HepG2 (cell line): ENCODE data around the gene CTNNA2. TPM values are rescaled to one million over a fixed set of nuclear protein-coding genes. Genes with fewer than 3 reads are reported as not detected.

Experiments used
- ATAC-seq: fragments of 200-7000 bp; cut with Tn5 transposase; 3 replicates; pipeline ENCODE4 v1.9.1; 2020; ENCODE audit warnings: mild to moderate bottlenecking, moderate library complexity
- BruUV-seq: library from RNA; stranded (reverse); fragments of 400-500 nt; replicated peaks from 2 replicates; lab custom pipeline; 2021; lab: Mats Ljungman, UMichigan
- CTCF ChIA-PET: fragments of 300-600 bp; formaldehyde crosslinking; extraction: SDS; loops from one replicate; lab custom pipeline; 2021; ENCODE audit warnings: low total read pairs, inconsistent platforms, low intra/inter-chr PET ratio; lab: Yijun Ruan, JAX
- POLR2A ChIA-PET: fragments of 350-600 bp; sonication (Branson Sonifier 250); formaldehyde crosslinking; loops from one replicate; lab custom pipeline; 2020; ENCODE audit warnings: antibody characterized with exemption, inconsistent platforms; lab: Yijun Ruan, JAX
- DNase-seq: peaks from one replicate; pipeline ENCODE4 v3.0.0-alpha.2; 2015; ENCODE audit warnings: low spot score
- FAIRE-seq: peaks from 3 replicates; lab custom pipeline; 2011; peaks lifted over from hg19 to GRCh38; lab: Jason Lieb, UNC
- H2AFZ ChIP-seq: one replicate; pipeline ENCODE4 v1.6.1; 2011; ENCODE audit warnings: low read length, inconsistent platforms
- H3K27ac ChIP-seq: fragments of 300-600 bp; 3 replicates; pipeline ENCODE4 v1.8.0; 2011; ENCODE audit warnings: mixed run types, mild to moderate bottlenecking, mixed read lengths, low read length, inconsistent platforms; ENCODE audit not compliant: insufficient read depth; ENCODE audit errors: extremely low read length
- H3K27me3 ChIP-seq, 2 experiments: fragments of 200-600 bp in 1 of 2; 2 replicates in 1 of 2; 3 replicates in 1 of 2; pipeline versions ENCODE4 v1.6.0 to v1.8.0; 2011; ENCODE audit warnings: low read length in 2 of 2, mild to moderate bottlenecking in 2 of 2, moderate library complexity in 2 of 2, inconsistent platforms in 1 of 2; ENCODE audit not compliant: insufficient read depth in 2 of 2, control insufficient read depth in 1 of 2
- H3K36me3 ChIP-seq, 2 experiments: fragments of 200-600 bp in 1 of 2; replicated peaks in 1 of 2; 2 replicates in 1 of 2; 3 replicates in 1 of 2; pipeline versions ENCODE4 v1.5.1 to v1.8.0; 2011; ENCODE audit warnings: low read length in 2 of 2, inconsistent platforms in 1 of 2; ENCODE audit not compliant: insufficient read depth in 2 of 2, control insufficient read depth in 1 of 2
- H3K4me1 ChIP-seq: 2 replicates; pipeline ENCODE4 v1.5.1; 2012; ENCODE audit warnings: low read length, inconsistent platforms; ENCODE audit not compliant: insufficient read depth
- H3K4me2 ChIP-seq: 2 replicates; pipeline ENCODE4 v1.6.0; 2011; ENCODE audit warnings: low read depth, low read length, inconsistent platforms
- H3K4me3 ChIP-seq, 3 experiments: fragments of 200-600 bp in 1 of 3; sonication (generic), shearing (Covaris generic) in 1 of 3; replicated peaks in 1 of 3; 2 replicates each; pipeline ENCODE4 v1.5.1; 2011 to 2016; ENCODE audit warnings: low read length in 3 of 3, inconsistent platforms in 2 of 3, low read depth in 2 of 3, mild to moderate bottlenecking in 2 of 3, control low read depth in 1 of 3, mixed read lengths in 1 of 3; ENCODE audit not compliant: insufficient read depth in 1 of 3
- H3K79me2 ChIP-seq: one replicate; pipeline ENCODE4 v1.6.1; 2011; ENCODE audit warnings: low read length, inconsistent platforms; ENCODE audit not compliant: insufficient read depth
- H3K9ac ChIP-seq: 2 replicates; pipeline ENCODE4 v1.6.0; 2011; ENCODE audit warnings: mild to moderate bottlenecking, low read depth, low read length, inconsistent platforms; ENCODE audit not compliant: insufficient read depth
- H3K9me3 ChIP-seq: 2 replicates; pipeline ENCODE4 v1.5.1; 2012; ENCODE audit warnings: mild to moderate bottlenecking, low read length
- H4K20me1 ChIP-seq: 2 replicates; pipeline ENCODE4 v1.6.0; 2011; ENCODE audit warnings: inconsistent platforms, mild to moderate bottlenecking, low read length, moderate library complexity; ENCODE audit not compliant: insufficient read depth
- HES4 ChIP-seq: sonication (generic); formaldehyde crosslinking; IDR thresholded peaks from 2 replicates; pipeline ENCODE4 v1.9.0; 2021; ENCODE audit warnings: mild to moderate bottlenecking, missing genetic modification reagents, borderline replicate concordance
- KAT7 ChIP-seq: IDR thresholded peaks from 2 replicates; pipeline ENCODE4 v1.6.1; 2018; ENCODE audit warnings: borderline replicate concordance, missing compliant biosample characterization
- KAT8 ChIP-seq: IDR thresholded peaks from 2 replicates; pipeline ENCODE4 v1.6.1; 2016; ENCODE audit warnings: missing genetic modification reagents, missing compliant biosample characterization
- KDM2A ChIP-seq: sonication (generic); formaldehyde crosslinking; IDR thresholded peaks from 2 replicates; pipeline ENCODE4 v1.4.0; 2020; ENCODE audit warnings: low read depth, missing genetic modification reagents, borderline replicate concordance
- MED1 ChIP-seq: sonication (generic); formaldehyde crosslinking; IDR thresholded peaks from 2 replicates; pipeline ENCODE4 v1.4.0; 2020; ENCODE audit warnings: missing genetic modification reagents
- NONO ChIP-seq, 2 experiments: fragments of 450-650 bp in 1 of 2; sonication (generic) in 1 of 2; formaldehyde crosslinking in 1 of 2; IDR thresholded peaks in 1 of 2; conservative IDR thresholded peaks in 1 of 2; 2 replicates each; pipeline versions ENCODE4 v1.6.1 to v1.8.0; 2017 to 2022; ENCODE audit warnings: mild to moderate bottlenecking in 1 of 2, missing genetic modification reagents in 1 of 2, moderate library complexity in 1 of 2
- SP2 ChIP-seq: sonication (generic); formaldehyde crosslinking; IDR thresholded peaks from 2 replicates; pipeline ENCODE4 v1.5.1; 2020; ENCODE audit warnings: mild to moderate bottlenecking, missing genetic modification reagents
- TCF7 ChIP-seq: sonication (generic); IDR thresholded peaks from 2 replicates; pipeline ENCODE4 v1.6.1; 2016; ENCODE audit warnings: antibody characterized with exemption, low read depth
- TGIF2 ChIP-seq: IDR thresholded peaks from 2 replicates; pipeline ENCODE4 v1.6.1; 2016; ENCODE audit warnings: control low read depth, missing compliant biosample characterization
- ZNF12 ChIP-seq: sonication (generic); formaldehyde crosslinking; IDR thresholded peaks from 2 replicates; pipeline ENCODE4 v1.5.0; 2020; ENCODE audit warnings: missing genetic modification reagents
- ZNF572 ChIP-seq: sonication (generic); formaldehyde crosslinking; IDR thresholded peaks from 2 replicates; pipeline ENCODE4 v1.5.1; 2020; ENCODE audit warnings: mild to moderate bottlenecking, missing genetic modification reagents
- ZNF780A ChIP-seq: sonication (generic); formaldehyde crosslinking; IDR thresholded peaks from 2 replicates; pipeline ENCODE4 v1.8.0; 2022; ENCODE audit warnings: mild to moderate bottlenecking, missing genetic modification reagents, moderate library complexity
- ZNF788 ChIP-seq: sonication (generic); formaldehyde crosslinking; IDR thresholded peaks from 2 replicates; pipeline ENCODE4 v1.5.0; 2020; ENCODE audit warnings: mild to moderate bottlenecking, missing genetic modification reagents, borderline replicate concordance
- WGBS: methylation state at CpG from one replicate; pipeline ENCODE4 v1.1.6; 2017; ENCODE audit warnings: low lambda C conversion rate; 5-methylcytosine and 5-hydroxymethylcytosine counted together
- in situ Hi-C: cut with HindIII; loops from 2 replicates; pipeline ENCODE4 v1.10.0; 2017; ENCODE audit warnings: low pct_unique_long_range_greater_than_20kb; ENCODE audit not compliant: extremely low pct_ligation_motif_present
- intact Hi-C: fragments of 100-400 bp; cut with micrococcal nuclease; formaldehyde crosslinking; loops from one replicate; pipeline ENCODE4 v1.10.0; 2022; ENCODE audit not compliant: unreplicated experiment
- polyA plus RNA-seq, 8 experiments: library from polyadenylated mRNA; depleted of rRNA in 3 of 8; stranded (reverse) in 7 of 8; unstranded in 1 of 8; fragments of >200 nt; fragmentation: Illumina TruSeq in 4 of 8; extraction: Trizol in 4 of 8; gene quantifications; 2 replicates each; pipeline versions ENCODE4 v1.2.1 to v1.2.3, GENCODE V29; 2011 to 2016; ENCODE audit warnings: low read depth in 4 of 8, missing spikeins in 1 of 8, mixed read lengths in 1 of 8; ENCODE audit not compliant: insufficient read depth in 1 of 8
- total RNA-seq, 5 experiments: library from RNA; depleted of rRNA; stranded (reverse); fragments of >200 nt; fragmentation: Illumina TruSeq; extraction: Trizol; gene quantifications; 2 replicates each; pipeline ENCODE4 v1.2.3, GENCODE V29; 2016; ENCODE audit warnings: low read depth in 1 of 5
- TF ChIP-seq, protein P1 (sequence below), 2 experiments: sonication (generic) in 1 of 2; formaldehyde crosslinking in 1 of 2; IDR thresholded peaks; 2 replicates each; pipeline versions ENCODE4 v1.5.1 to v1.6.1; 2011 to 2020; ENCODE audit warnings: borderline replicate concordance in 1 of 2, low read depth in 1 of 2, low read length in 1 of 2, mild to moderate bottlenecking in 1 of 2, missing genetic modification reagents in 1 of 2, moderate library complexity in 1 of 2
- TF ChIP-seq, protein P2 (sequence below): sonication (generic); formaldehyde crosslinking; IDR thresholded peaks from 2 replicates; pipeline ENCODE4 v1.4.0; 2020; ENCODE audit warnings: missing genetic modification reagents
- TF ChIP-seq, protein P3 (sequence below): sonication (generic); formaldehyde crosslinking; IDR thresholded peaks from 2 replicates; pipeline ENCODE4 v1.5.0; 2020; ENCODE audit warnings: mild to moderate bottlenecking, missing genetic modification reagents, borderline replicate concordance

CTNNA2 gene
- total and polyA plus RNA-seq, 2 of the 13 experiments (the other 11 are each of a cell fraction or from before 2014, with no cell fraction given), result not detected

DNA sequence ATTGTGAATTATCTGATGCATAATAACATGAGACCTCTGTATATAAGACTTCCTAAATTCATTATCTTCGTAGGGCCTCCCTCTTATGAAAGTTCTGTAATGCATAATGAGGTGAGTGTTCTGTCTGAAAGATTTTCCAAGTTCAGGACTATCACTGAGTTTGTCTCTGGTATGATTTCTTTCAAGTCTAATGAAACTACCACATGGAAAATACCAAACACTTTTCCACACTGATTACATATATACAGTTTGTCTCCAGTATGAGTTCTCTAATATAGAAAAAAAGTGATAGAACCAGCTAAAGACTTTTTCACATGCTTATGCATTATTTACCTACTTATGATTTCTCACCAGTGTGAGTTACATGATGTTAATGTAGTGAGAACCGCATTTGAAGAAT lies 34.7 kb downstream of the CTNNA2 start:
- no peak overlapping the region for H3K9ac ChIP-seq
- H2AFZ ChIP-seq, result no peak overlapping the region
- FAIRE-seq, result no peak
- POLR2A ChIA-PET, result no interaction called here
- no peak overlapping the region for H3K27ac ChIP-seq
- no peaks in the 10 kb centered on the region for H4K20me1 ChIP-seq
- ATAC-seq, result no peak
- WGBS, result 0% methylated on average over 2 of the region's 2 CpGs
- no peaks in the 10 kb centered on the region for H3K4me1 ChIP-seq
- in situ Hi-C loops, result no loop called here
- no peaks in the 10 kb centered on the region for H3K79me2 ChIP-seq
- H3K4me3 ChIP-seq, result no peak overlapping the region
- H3K36me3 ChIP-seq, result no peaks in the 10 kb centered on the region
- peaks cover 85% of the 10 kb centered on the region for H3K9me3 ChIP-seq
- no peaks in the 10 kb centered on the region for H3K27me3 ChIP-seq
- BruUV-seq, result no TSS peak
- intact Hi-C loops, result no loop called here
- no peak for DNase-seq
- TF ChIP-seq KDM2A, result no peak
- no peak for TF ChIP-seq HES4
- TF ChIP-seq, protein P1, sequence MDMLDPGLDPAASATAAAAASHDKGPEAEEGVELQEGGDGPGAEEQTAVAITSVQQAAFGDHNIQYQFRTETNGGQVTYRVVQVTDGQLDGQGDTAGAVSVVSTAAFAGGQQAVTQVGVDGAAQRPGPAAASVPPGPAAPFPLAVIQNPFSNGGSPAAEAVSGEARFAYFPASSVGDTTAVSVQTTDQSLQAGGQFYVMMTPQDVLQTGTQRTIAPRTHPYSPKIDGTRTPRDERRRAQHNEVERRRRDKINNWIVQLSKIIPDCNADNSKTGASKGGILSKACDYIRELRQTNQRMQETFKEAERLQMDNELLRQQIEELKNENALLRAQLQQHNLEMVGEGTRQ (IDR thresholded peaks at IDR 0.05; ENCODE audit: low read depth, low read length), result no peak
- TF ChIP-seq, protein P1 (CRISPR knock-in tag; IDR thresholded peaks at IDR 0.05; ENCODE audit: borderline replicate concordance), result no peak
- no peak for TF ChIP-seq ZNF788 (CRISPR knock-in tag)
- no peak for TF ChIP-seq KAT7 (CRISPR knock-in tag)
- TF ChIP-seq, protein P2, sequence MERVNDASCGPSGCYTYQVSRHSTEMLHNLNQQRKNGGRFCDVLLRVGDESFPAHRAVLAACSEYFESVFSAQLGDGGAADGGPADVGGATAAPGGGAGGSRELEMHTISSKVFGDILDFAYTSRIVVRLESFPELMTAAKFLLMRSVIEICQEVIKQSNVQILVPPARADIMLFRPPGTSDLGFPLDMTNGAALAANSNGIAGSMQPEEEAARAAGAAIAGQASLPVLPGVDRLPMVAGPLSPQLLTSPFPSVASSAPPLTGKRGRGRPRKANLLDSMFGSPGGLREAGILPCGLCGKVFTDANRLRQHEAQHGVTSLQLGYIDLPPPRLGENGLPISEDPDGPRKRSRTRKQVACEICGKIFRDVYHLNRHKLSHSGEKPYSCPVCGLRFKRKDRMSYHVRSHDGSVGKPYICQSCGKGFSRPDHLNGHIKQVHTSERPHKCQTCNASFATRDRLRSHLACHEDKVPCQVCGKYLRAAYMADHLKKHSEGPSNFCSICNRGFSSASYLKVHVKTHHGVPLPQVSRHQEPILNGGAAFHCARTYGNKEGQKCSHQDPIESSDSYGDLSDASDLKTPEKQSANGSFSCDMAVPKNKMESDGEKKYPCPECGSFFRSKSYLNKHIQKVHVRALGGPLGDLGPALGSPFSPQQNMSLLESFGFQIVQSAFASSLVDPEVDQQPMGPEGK, result no peak
- TF ChIP-seq MED1, result no peak
- no peak for TF ChIP-seq ZNF12 (CRISPR knock-in tag)
- TF ChIP-seq NONO (IDR thresholded peaks at IDR 0.05), result no peak
- no peak for TF ChIP-seq NONO (CRISPR knock-in tag; conservative IDR thresholded peaks at IDR 0.05)
- TF ChIP-seq SP2 (CRISPR knock-in tag), result no peak
- TF ChIP-seq TCF7, result no peak
- TF ChIP-seq, protein P3, sequence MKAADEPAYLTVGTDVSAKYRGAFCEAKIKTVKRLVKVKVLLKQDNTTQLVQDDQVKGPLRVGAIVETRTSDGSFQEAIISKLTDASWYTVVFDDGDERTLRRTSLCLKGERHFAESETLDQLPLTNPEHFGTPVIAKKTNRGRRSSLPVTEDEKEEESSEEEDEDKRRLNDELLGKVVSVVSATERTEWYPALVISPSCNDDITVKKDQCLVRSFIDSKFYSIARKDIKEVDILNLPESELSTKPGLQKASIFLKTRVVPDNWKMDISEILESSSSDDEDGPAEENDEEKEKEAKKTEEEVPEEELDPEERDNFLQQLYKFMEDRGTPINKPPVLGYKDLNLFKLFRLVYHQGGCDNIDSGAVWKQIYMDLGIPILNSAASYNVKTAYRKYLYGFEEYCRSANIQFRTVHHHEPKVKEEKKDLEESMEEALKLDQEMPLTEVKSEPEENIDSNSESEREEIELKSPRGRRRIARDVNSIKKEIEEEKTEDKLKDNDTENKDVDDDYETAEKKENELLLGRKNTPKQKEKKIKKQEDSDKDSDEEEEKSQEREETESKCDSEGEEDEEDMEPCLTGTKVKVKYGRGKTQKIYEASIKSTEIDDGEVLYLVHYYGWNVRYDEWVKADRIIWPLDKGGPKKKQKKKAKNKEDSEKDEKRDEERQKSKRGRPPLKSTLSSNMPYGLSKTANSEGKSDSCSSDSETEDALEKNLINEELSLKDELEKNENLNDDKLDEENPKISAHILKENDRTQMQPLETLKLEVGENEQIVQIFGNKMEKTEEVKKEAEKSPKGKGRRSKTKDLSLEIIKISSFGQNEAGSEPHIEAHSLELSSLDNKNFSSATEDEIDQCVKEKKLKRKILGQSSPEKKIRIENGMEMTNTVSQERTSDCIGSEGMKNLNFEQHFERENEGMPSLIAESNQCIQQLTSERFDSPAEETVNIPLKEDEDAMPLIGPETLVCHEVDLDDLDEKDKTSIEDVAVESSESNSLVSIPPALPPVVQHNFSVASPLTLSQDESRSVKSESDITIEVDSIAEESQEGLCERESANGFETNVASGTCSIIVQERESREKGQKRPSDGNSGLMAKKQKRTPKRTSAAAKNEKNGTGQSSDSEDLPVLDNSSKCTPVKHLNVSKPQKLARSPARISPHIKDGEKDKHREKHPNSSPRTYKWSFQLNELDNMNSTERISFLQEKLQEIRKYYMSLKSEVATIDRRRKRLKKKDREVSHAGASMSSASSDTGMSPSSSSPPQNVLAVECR (CRISPR knock-in tag), result no peak
- no peak for TF ChIP-seq ZNF780A (CRISPR knock-in tag)
- no peak for TF ChIP-seq KAT8
- TF ChIP-seq ZNF572 (CRISPR knock-in tag), result no peak
- TF ChIP-seq TGIF2, result no peak
- TF ChIP-seq, all 625 proteins: peak for 0
- H3K4me2 ChIP-seq, result no peak overlapping the region
- CTCF ChIA-PET, result no interaction called here
